Duodenal mucosa (tissue), 2 donors: ENCODE measurements around the gene PGRMC1.
A peak's percentile ranks its signal among the peaks of the same experiment; 100 is the strongest.

Experiments
- H3K27ac ChIP-seq: one replicate; pipeline ENCODE4 v1.7.0; 2013; ENCODE audit warnings: low read depth, low read length
- H3K27me3 ChIP-seq, 2 donors: one replicate each; pipeline ENCODE4 v1.7.0; 2013; ENCODE audit warnings: low read length in 2 of 2, control low read depth in 1 of 2; ENCODE audit not compliant: insufficient read depth in 2 of 2, control insufficient read depth in 1 of 2
- H3K36me3 ChIP-seq, 2 donors: one replicate each; pipeline ENCODE4 v1.7.0; 2013; ENCODE audit warnings: low read length in 2 of 2, control low read depth in 1 of 2; ENCODE audit not compliant: insufficient read depth in 2 of 2, control insufficient read depth in 1 of 2
- H3K4me1 ChIP-seq, 2 donors: one replicate each; pipeline ENCODE4 v1.7.0; 2013; ENCODE audit warnings: low read length in 2 of 2, control low read depth in 1 of 2; ENCODE audit not compliant: insufficient read depth in 2 of 2, control insufficient read depth in 1 of 2
- H3K4me3 ChIP-seq, 2 donors: one replicate each; pipeline ENCODE4 v1.7.0; 2013; ENCODE audit warnings: low read length in 2 of 2, low read depth in 1 of 2
- H3K9ac ChIP-seq, 2 donors: one replicate each; pipeline ENCODE4 v1.7.0; 2013; ENCODE audit warnings: low read length in 2 of 2, low read depth in 1 of 2
- H3K9me3 ChIP-seq, 2 donors: one replicate each; pipeline ENCODE4 v1.7.0; 2013; ENCODE audit warnings: low read length in 2 of 2, control low read depth in 1 of 2; ENCODE audit not compliant: control insufficient read depth in 1 of 2

PGRMC1 gene

GRCh38 chrX:119230850-119231249 is 5.2 kb upstream of the PGRMC1 start:
- Histone ChIP-seq H3K27me3 (no peaks in the 10 kb centered on the region), H3K36me3 (no peaks in the 10 kb centered on the region), H3K4me1 (no peaks in the 10 kb centered on the region), H3K27ac (no peak overlapping the region), H3K9me3 (no peaks in the 10 kb centered on the region), H3K4me3 (no peak overlapping the region), H3K9ac (no peak overlapping the region)

- Histone ChIP-seq H3K36me3 (no peaks in the 10 kb centered on the region), H3K27me3 (no peaks in the 10 kb centered on the region), H3K9me3 (no peaks in the 10 kb centered on the region), H3K27ac (no peak overlapping the region), H3K4me1 (no peaks in the 10 kb centered on the region), H3K9ac (no peak overlapping the region), H3K4me3 (no peak overlapping the region)
Observed at GRCh38 chrX:119231936-119232445, 4.1 kb upstream of the PGRMC1 start.

GRCh38 chrX:119235051-119235511 is 1.0 kb upstream of the PGRMC1 start:
- Histone ChIP-seq H3K9ac (no peak overlapping the region), H3K36me3 (no peaks in the 10 kb centered on the region), H3K9me3 (no peaks in the 10 kb centered on the region), H3K4me1 (peaks cover 0 to 3% of the 10 kb centered on the region in 2 donors), H3K27ac (no peak overlapping the region), H3K4me3 (no peak overlapping the region), H3K27me3 (no peaks in the 10 kb centered on the region)

- Histone ChIP-seq H3K27ac (peak overlapping the region; percentile 56), H3K9me3 (no peaks in the 10 kb centered on the region), H3K9ac (peak overlapping the region; percentile 73 to 77), H3K4me3 (peak overlapping the region; percentile 79 to 82), H3K36me3 (peaks cover 0 to 4% of the 10 kb centered on the region in 2 donors), H3K27me3 (no peaks in the 10 kb centered on the region), H3K4me1 (peaks cover 3 to 9% of the 10 kb centered on the region in 2 donors)
Observed at GRCh38 chrX:119236623-119237561, 807 bp downstream of the PGRMC1 start.

GRCh38 chrX:119237562-119237942 is 1.5 kb downstream of the PGRMC1 start:
- Histone ChIP-seq H3K4me3 (peak overlapping the region; percentile 79 to 82), H3K9me3 (no peaks in the 10 kb centered on the region), H3K36me3 (peaks cover 0 to 4% of the 10 kb centered on the region in 2 donors), H3K27ac (no peak overlapping the region), H3K9ac (peak overlapping the region; percentile 73 to 77), H3K27me3 (no peaks in the 10 kb centered on the region), H3K4me1 (peaks cover 3 to 9% of the 10 kb centered on the region in 2 donors)

GRCh38 chrX:119238557-119238956 is 2.5 kb downstream of the PGRMC1 start:
- Histone ChIP-seq H3K27ac (no peak overlapping the region), H3K36me3 (peaks cover 5 to 12% of the 10 kb centered on the region in 2 donors), H3K27me3 (no peaks in the 10 kb centered on the region), H3K4me3 (peak overlapping the region in 1 of 2 donors; percentile 22), H3K4me1 (peaks cover 3 to 9% of the 10 kb centered on the region in 2 donors), H3K9ac (no peak overlapping the region), H3K9me3 (no peaks in the 10 kb centered on the region)

GRCh38 chrX:119240356-119240755 is 4.3 kb downstream of the PGRMC1 start:
- H3K4me3 ChIP-seq, result no peak overlapping the region
- peaks cover 5 to 27% of the 10 kb centered on the region in 2 donors for H3K36me3 ChIP-seq
- H3K27ac ChIP-seq, result no peak overlapping the region
- H3K9ac ChIP-seq, result no peak overlapping the region
- H3K9me3 ChIP-seq, result no peaks in the 10 kb centered on the region
- H3K4me1 ChIP-seq, result peaks cover 3 to 9% of the 10 kb centered on the region in 2 donors
- no peaks in the 10 kb centered on the region for H3K27me3 ChIP-seq

GRCh38 chrX:119247702-119248101 is 11.6 kb downstream of the PGRMC1 start:
- H3K9me3 ChIP-seq, result no peaks in the 10 kb centered on the region
- H3K9ac ChIP-seq, result no peak overlapping the region
- no peaks in the 10 kb centered on the region for H3K27me3 ChIP-seq
- H3K4me1 ChIP-seq, result no peaks in the 10 kb centered on the region
- H3K4me3 ChIP-seq, result no peak overlapping the region
- peaks cover 4 to 31% of the 10 kb centered on the region in 2 donors for H3K36me3 ChIP-seq
- H3K27ac ChIP-seq, result no peak overlapping the region

GRCh38 chrX:119249891-119250290 is 13.8 kb downstream of the PGRMC1 start:
- Histone ChIP-seq H3K9ac (no peak overlapping the region), H3K4me3 (no peak overlapping the region), H3K9me3 (no peaks in the 10 kb centered on the region), H3K27ac (no peak overlapping the region), H3K4me1 (no peaks in the 10 kb centered on the region), H3K36me3 (peaks cover 0 to 12% of the 10 kb centered on the region in 2 donors), H3K27me3 (no peaks in the 10 kb centered on the region)

GRCh38 chrX:119251386-119251785 is 15.3 kb downstream of the PGRMC1 start:
- Histone ChIP-seq H3K9me3 (no peaks in the 10 kb centered on the region), H3K4me1 (no peaks in the 10 kb centered on the region), H3K27me3 (no peaks in the 10 kb centered on the region), H3K9ac (no peak overlapping the region), H3K36me3 (no peaks in the 10 kb centered on the region), H3K27ac (no peak overlapping the region), H3K4me3 (no peak overlapping the region)
